Measurements from ENCODE around the gene PLCG1. TPM values are rescaled to one million over a fixed set of nuclear protein-coding genes. Genes with fewer than 3 reads are reported as not detected.

The PLCG1 gene
- total RNA-seq, 4 donors from 2014 or later = 82.7 to 377 (median 155) TPM

DNA sequence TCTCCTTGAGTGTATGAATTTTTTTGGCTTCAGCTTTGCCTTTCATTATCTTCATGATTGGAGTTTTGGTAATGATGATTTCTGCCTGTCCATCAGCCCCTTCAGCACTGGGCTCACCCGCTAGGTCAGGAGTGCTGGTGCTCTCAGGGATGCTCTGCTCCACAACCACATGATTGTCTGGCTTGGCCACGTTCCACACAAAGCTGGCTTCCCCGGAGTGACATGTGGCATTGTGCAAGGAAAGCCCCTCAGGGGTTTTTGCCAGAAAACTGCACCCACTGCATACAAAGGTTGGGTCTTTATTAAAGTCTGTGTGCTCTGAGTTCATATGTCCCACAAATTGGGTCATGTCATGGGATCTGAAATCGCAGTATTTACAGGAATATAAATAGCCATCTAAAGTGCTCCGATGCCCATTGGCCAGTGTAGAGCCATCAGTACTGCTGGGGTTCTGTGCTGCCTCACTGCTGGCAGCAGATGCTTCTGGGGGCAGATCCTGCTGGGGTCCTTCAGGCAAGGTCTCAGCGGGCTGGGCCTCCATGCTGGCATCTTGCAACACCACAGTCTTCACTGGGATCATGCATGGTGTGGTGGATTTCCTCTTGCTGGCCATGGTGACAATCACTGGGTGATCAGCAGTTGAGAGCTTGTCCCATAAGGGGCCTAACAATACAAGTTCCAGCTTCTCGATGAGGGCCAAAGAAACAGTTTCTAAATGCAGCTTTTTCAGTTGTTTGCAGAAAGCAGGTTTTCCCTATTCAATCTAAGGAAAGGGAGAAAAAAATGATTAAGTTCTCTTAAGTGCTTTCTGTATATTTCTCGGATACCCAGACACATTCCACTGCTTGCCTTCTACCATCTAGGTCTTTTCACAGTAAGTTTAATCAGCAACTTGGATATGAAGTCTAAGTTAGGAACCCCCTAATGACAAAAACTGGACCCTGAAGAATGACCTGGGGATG lies 67.2 kb downstream of the PLCG1 start:
- in situ Hi-C loops (cut with MboI; ENCODE audit: low pct_ligation_motif_present in 1 of 4, low pct_unique_long_range_greater_than_20kb in 1 of 4, low sequenced_read_pairs in 3 of 4) = no loop called here
- Histone ChIP-seq H3K4me1 (no peaks in the 10 kb centered on the region), H3K27me3 (no peaks in the 10 kb centered on the region), H3K36me3 (no peaks in the 10 kb centered on the region), H3K27ac (no peak overlapping the region), H3K9me3 (no peaks in the 10 kb centered on the region), H3K4me3 (no peak overlapping the region)
- DNase-seq = no peak
- intact Hi-C loops (cut with DNase I; ENCODE audit: low total_unique reads) = no loop called here
- TF ChIP-seq EP300 (IDR thresholded peaks at IDR 0.05; ENCODE audit: low read depth) = no peak
- TF ChIP-seq, protein P1, sequence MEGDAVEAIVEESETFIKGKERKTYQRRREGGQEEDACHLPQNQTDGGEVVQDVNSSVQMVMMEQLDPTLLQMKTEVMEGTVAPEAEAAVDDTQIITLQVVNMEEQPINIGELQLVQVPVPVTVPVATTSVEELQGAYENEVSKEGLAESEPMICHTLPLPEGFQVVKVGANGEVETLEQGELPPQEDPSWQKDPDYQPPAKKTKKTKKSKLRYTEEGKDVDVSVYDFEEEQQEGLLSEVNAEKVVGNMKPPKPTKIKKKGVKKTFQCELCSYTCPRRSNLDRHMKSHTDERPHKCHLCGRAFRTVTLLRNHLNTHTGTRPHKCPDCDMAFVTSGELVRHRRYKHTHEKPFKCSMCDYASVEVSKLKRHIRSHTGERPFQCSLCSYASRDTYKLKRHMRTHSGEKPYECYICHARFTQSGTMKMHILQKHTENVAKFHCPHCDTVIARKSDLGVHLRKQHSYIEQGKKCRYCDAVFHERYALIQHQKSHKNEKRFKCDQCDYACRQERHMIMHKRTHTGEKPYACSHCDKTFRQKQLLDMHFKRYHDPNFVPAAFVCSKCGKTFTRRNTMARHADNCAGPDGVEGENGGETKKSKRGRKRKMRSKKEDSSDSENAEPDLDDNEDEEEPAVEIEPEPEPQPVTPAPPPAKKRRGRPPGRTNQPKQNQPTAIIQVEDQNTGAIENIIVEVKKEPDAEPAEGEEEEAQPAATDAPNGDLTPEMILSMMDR (IDR thresholded peaks at IDR 0.05) = no peak
- no peak for TF ChIP-seq POLR2AphosphoS5 (IDR thresholded peaks at IDR 0.05)
- TF ChIP-seq POLR2A (IDR thresholded peaks at IDR 0.05) = no peak
- WGBS, 2 donors (ENCODE audit: low coverage in 1 of 2) = 89 to 91% methylated on average over 3 to 8 of the region's 8 CpGs

DNA sequence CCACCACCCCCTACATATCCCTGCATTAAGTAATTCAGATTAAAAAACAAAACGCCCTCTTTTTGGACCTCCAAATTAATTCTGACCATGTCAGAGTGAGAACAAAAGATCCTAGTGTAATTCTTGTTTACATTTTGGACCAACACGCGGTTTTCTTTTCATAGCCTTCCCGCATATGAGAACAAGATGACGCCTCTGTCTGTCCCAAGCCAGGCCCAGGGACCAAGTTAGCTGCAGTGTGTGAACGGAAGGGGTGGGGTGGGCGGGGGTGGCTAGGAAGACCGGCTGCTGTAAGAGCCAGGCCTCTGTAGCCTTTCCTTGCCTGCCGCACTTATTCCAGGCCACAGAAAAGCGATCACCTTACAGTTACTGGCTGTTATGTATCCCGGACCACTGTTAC lies 68.0 kb downstream of the PLCG1 start:
- Histone ChIP-seq H3K4me1 (no peaks in the 10 kb centered on the region), H3K4me3 (no peak overlapping the region), H3K36me3 (no peaks in the 10 kb centered on the region), H3K9me3 (no peaks in the 10 kb centered on the region), H3K27ac (no peak overlapping the region), H3K27me3 (no peaks in the 10 kb centered on the region)
- TF ChIP-seq EP300 (IDR thresholded peaks at IDR 0.05; ENCODE audit: low read depth) = no peak
- no peak for TF ChIP-seq POLR2AphosphoS5 (IDR thresholded peaks at IDR 0.05)
- TF ChIP-seq POLR2A (IDR thresholded peaks at IDR 0.05) = no peak
- TF ChIP-seq, protein P1 (IDR thresholded peaks at IDR 0.05) = no peak
- WGBS, 2 donors (ENCODE audit: low coverage in 1 of 2) = 84 to 91% methylated on average over 8 to 11 of the region's 11 CpGs
- no peak for DNase-seq
- intact Hi-C loops (cut with DNase I; ENCODE audit: low total_unique reads) (no loop called here), in situ Hi-C loops (cut with MboI; ENCODE audit: low pct_ligation_motif_present in 1 of 4, low pct_unique_long_range_greater_than_20kb in 1 of 4, low sequenced_read_pairs in 3 of 4) (no loop called here)

DNA sequence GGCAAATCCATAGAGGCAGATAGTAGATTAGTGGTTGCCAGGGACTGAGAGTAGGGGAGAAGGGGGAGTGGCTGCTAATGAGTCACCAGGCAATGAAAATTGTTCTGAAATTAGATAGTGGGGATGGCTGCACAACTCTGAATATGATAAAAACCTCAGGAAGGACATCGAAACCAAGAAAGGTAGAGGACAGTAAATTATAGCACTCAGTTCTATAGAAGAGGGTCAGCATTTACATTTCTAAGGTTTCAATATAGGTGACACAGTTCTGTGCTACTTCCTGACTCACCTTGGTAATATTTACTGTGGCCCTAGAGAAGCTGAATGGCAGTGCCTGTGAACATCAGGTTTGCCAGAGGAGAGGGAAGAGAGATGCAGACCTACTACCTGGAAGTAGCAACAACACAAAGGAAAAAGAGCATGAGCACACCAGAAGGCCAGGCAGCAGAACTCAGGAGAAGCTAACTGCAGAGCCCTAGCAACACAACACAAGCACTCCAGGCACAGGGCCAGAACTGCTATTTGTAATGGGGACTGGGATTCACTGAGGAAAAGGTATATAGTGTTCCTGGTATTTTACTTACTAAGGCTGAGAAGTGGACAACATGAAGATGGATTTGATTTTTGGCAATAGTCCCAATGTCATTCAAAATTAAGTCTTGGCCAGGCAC lies 75.9 kb downstream of the PLCG1 start:
- Histone ChIP-seq H3K4me3 (no peak overlapping the region), H3K4me1 (peaks cover 0 to 5% (median 0%) of the 10 kb centered on the region in 4 donors), H3K27ac (no peak overlapping the region), H3K36me3 (no peaks in the 10 kb centered on the region), H3K27me3 (no peaks in the 10 kb centered on the region), H3K9me3 (no peaks in the 10 kb centered on the region)
- TF ChIP-seq POLR2A (IDR thresholded peaks at IDR 0.05) = no peak
- TF ChIP-seq EP300 (IDR thresholded peaks at IDR 0.05; ENCODE audit: low read depth) = no peak
- WGBS, 2 donors (ENCODE audit: low coverage in 1 of 2) = 95 to 100% methylated on average over 1 of the region's 1 CpG
- intact Hi-C loops (cut with DNase I; ENCODE audit: low total_unique reads) (no loop called here), in situ Hi-C loops (cut with MboI; ENCODE audit: low pct_ligation_motif_present in 1 of 4, low pct_unique_long_range_greater_than_20kb in 1 of 4, low sequenced_read_pairs in 3 of 4) (no loop called here)
- DNase-seq = no peak

DNA sequence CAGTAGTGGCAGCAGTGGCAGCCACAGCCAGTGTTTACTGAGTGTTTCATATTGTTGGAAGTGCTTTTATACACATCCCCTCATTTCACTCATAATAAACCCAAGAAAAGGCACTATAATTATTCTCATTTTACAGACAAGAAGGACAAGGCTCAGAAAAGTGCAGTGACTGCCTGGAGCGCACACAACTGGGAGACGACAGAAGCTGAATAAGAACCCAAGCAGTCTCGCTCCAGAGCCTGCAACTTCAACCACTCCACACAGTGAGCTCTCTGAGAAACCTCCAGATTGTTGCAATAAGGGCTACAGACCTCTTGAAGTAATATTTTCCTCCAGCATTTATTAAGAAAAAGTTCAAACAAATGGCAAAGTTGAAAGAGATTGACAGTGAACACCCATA lies 76.9 kb downstream of the PLCG1 start:
- H3K27ac ChIP-seq = no peak overlapping the region
- no peaks in the 10 kb centered on the region for H3K36me3 ChIP-seq
- DNase-seq = no peak
- intact Hi-C loops (cut with DNase I; ENCODE audit: low total_unique reads) (no loop called here), in situ Hi-C loops (cut with MboI; ENCODE audit: low pct_ligation_motif_present in 1 of 4, low pct_unique_long_range_greater_than_20kb in 1 of 4, low sequenced_read_pairs in 3 of 4) (no loop called here)
- 90 to 94% methylated on average over 2 to 3 of the region's 3 CpGs for WGBS, 2 donors (ENCODE audit: low coverage in 1 of 2)
- H3K4me3 ChIP-seq = no peak overlapping the region
- TF ChIP-seq EP300 (IDR thresholded peaks at IDR 0.05; ENCODE audit: low read depth) (no peak), POLR2A (IDR thresholded peaks at IDR 0.05) (no peak), POLR2AphosphoS5 (IDR thresholded peaks at IDR 0.05) (no peak)
- TF ChIP-seq, protein P1 (IDR thresholded peaks at IDR 0.05) = no peak
- peaks cover 0 to 5% (median 0%) of the 10 kb centered on the region in 4 donors for H3K4me1 ChIP-seq
- H3K9me3 ChIP-seq = no peaks in the 10 kb centered on the region
- H3K27me3 ChIP-seq = no peaks in the 10 kb centered on the region

All from transverse colon (tissue), 4 donors.